Measurements from ENCODE around the gene MYCL. TPM values are rescaled to one million over a fixed set of nuclear protein-coding genes. Genes with fewer than 3 reads are reported as not detected.
"Not testable (repeated sequence)": the region's sequence is repeated elsewhere in the genome, so short reads cannot be mapped to it uniquely, and the experiment has no call there.

Gene MYCL
- total RNA-seq, 1 experiment from 2014 or later: 2.0 TPM

GRCh38 chr1:39871796-39872195, 29.9 kb downstream of the MYCL start:
- DNase-seq (ENCODE audit: low read depth, low spot score) (no peak), ATAC-seq (no peak)
- Histone ChIP-seq H3K9me3 (ENCODE audit: control insufficient read depth, insufficient read depth, low read depth, low read length) (no peaks in the 10 kb centered on the region), H3K36me3 (ENCODE audit: control insufficient read depth, insufficient read depth, low read length) (no peaks in the 10 kb centered on the region), H3K27me3 (ENCODE audit: control insufficient read depth, insufficient read depth, low read length) (no peaks in the 10 kb centered on the region), H3K27ac (ENCODE audit: low read length) (no peak overlapping the region), H3K4me3 (ENCODE audit: low read depth in 2 of 2, low read length in 2 of 2) (no peak overlapping the region), H3K4me1 (ENCODE audit: control insufficient read depth, insufficient read depth, low read length) (no peaks in the 10 kb centered on the region; the same call in 1 of the 2 replicates)
- TF ChIP-seq REST (IDR thresholded peaks at IDR 0.05; ENCODE audit: insufficient read depth in 1 of 2, low read depth in 2 of 2, low read length in 1 of 2) (no peak), SIN3A (IDR thresholded peaks at IDR 0.05; ENCODE audit: borderline replicate concordance, insufficient read depth, low read depth, low read length) (no peak), CTCF (IDR thresholded peaks at IDR 0.05) (no peak), POLR2AphosphoS5 (IDR thresholded peaks at IDR 0.05; ENCODE audit: low read depth, low read length) (no peak), TCF7L2 (IDR thresholded peaks at IDR 0.05; ENCODE audit: low read depth, low read length) (no peak)
- ChIA-PET CTCF (no interaction called here), POLR2A (no interaction called here)
- in situ Hi-C loops (cut with HindIII; ENCODE audit: low pct_unique_long_range_greater_than_20kb, low sequenced_read_pairs): no loop called here
- no TSS peak for BruUV-seq (replicated peaks)
- intact Hi-C loops (cut with micrococcal nuclease; ENCODE audit: unreplicated experiment): no loop called here

- H3K4me3 ChIP-seq (ENCODE audit: low read depth in 2 of 2, low read length in 2 of 2); POLR2A ChIA-PET; H3K27ac ChIP-seq (ENCODE audit: low read length); H3K9me3 ChIP-seq (ENCODE audit: control insufficient read depth, insufficient read depth, low read depth, low read length); in situ Hi-C loops (cut with HindIII; ENCODE audit: low pct_unique_long_range_greater_than_20kb, low sequenced_read_pairs); H3K36me3 ChIP-seq (ENCODE audit: control insufficient read depth, insufficient read depth, low read length); intact Hi-C loops (cut with micrococcal nuclease; ENCODE audit: unreplicated experiment); DNase-seq (ENCODE audit: low read depth, low spot score); BruUV-seq (replicated peaks); CTCF ChIA-PET; H3K27me3 ChIP-seq (ENCODE audit: control insufficient read depth, insufficient read depth, low read length); ATAC-seq; H3K4me1 ChIP-seq (ENCODE audit: control insufficient read depth, insufficient read depth, low read length): not testable (repeated sequence)
Measured at GRCh38 chr1:39871043-39871442, 30.7 kb downstream of the MYCL start.

- H3K27ac ChIP-seq (ENCODE audit: low read length); ATAC-seq; intact Hi-C loops (cut with micrococcal nuclease; ENCODE audit: unreplicated experiment); CTCF ChIA-PET; H3K4me3 ChIP-seq (ENCODE audit: low read depth in 2 of 2, low read length in 2 of 2); BruUV-seq (replicated peaks); H3K27me3 ChIP-seq (ENCODE audit: control insufficient read depth, insufficient read depth, low read length); H3K4me1 ChIP-seq (ENCODE audit: control insufficient read depth, insufficient read depth, low read length); H3K9me3 ChIP-seq (ENCODE audit: control insufficient read depth, insufficient read depth, low read depth, low read length); in situ Hi-C loops (cut with HindIII; ENCODE audit: low pct_unique_long_range_greater_than_20kb, low sequenced_read_pairs); H3K36me3 ChIP-seq (ENCODE audit: control insufficient read depth, insufficient read depth, low read length); DNase-seq (ENCODE audit: low read depth, low spot score): not testable (repeated sequence)
- POLR2A ChIA-PET: interaction anchor here (0.6 kb wide), 1 partner anchor 120 kb away, joined by 11 read pairs; no protein-coding TSS in a partner anchor
Measured at GRCh38 chr1:39869538-39870112, 32.1 kb downstream of the MYCL start.

Data from Panc1 (cell line).